Loucy (cell line): ENCODE results near the gene PDGFB.

ENCODE experiments used
- H2AFZ ChIP-seq: fragments of 200-600 bp; sonication (generic); 2 replicates; pipeline ENCODE4 v1.6.0; 2016; ENCODE audit warnings: antibody characterized with exemption, mild to moderate bottlenecking, low read length, moderate library complexity
- H3F3A ChIP-seq: fragments of 200-600 bp; 2 replicates; pipeline ENCODE4 v1.6.0; 2016; ENCODE audit warnings: antibody characterized with exemption, low read depth, mild to moderate bottlenecking
- H3K27me3 ChIP-seq: fragments of 200-600 bp; sonication (generic); 2 replicates; pipeline ENCODE4 v1.6.1; 2014; ENCODE audit warnings: low read length, mild to moderate bottlenecking; ENCODE audit not compliant: insufficient read depth, poor library complexity, severe bottlenecking
- H3K36me3 ChIP-seq: fragments of 200-600 bp; sonication (generic); 2 replicates; pipeline ENCODE4 v1.6.1; 2016; ENCODE audit warnings: low read length; ENCODE audit not compliant: insufficient read depth
- H3K4me1 ChIP-seq: fragments of 200-600 bp; sonication (generic); 2 replicates; pipeline ENCODE4 v1.5.1; 2014; ENCODE audit warnings: low read length, mild to moderate bottlenecking; ENCODE audit not compliant: insufficient read depth, poor library complexity, severe bottlenecking
- H3K4me2 ChIP-seq: fragments of 200-600 bp; sonication (generic); 2 replicates; pipeline ENCODE4 v1.6.0; 2014; ENCODE audit warnings: antibody characterized with exemption, low read length, low read depth, mild to moderate bottlenecking; ENCODE audit not compliant: poor library complexity, severe bottlenecking
- H3K4me3 ChIP-seq: fragments of 200-600 bp; sonication (generic); 2 replicates; pipeline ENCODE4 v1.5.1; 2014; ENCODE audit warnings: low read length, mild to moderate bottlenecking, mixed read lengths; ENCODE audit not compliant: poor library complexity, severe bottlenecking
- H3K79me2 ChIP-seq: fragments of 200-600 bp; sonication (generic); 2 replicates; pipeline ENCODE4 v1.6.1; 2014; ENCODE audit warnings: low read length; ENCODE audit not compliant: insufficient read depth
- H3K9ac ChIP-seq: fragments of 200-600 bp; sonication (generic); 2 replicates; pipeline ENCODE4 v1.6.0; 2014; ENCODE audit warnings: mild to moderate bottlenecking, low read depth, low read length, moderate library complexity; ENCODE audit not compliant: poor library complexity, severe bottlenecking
- H3K9me2 ChIP-seq: fragments of 200-600 bp; sonication (generic); replicated peaks from 2 replicates; pipeline ENCODE4 v1.6.1; 2016; ENCODE audit warnings: low read depth, low read length, mixed read lengths
- H3K9me3 ChIP-seq: fragments of 200-600 bp; sonication (generic); 2 replicates; pipeline ENCODE4 v1.6.1; 2014; ENCODE audit warnings: mild to moderate bottlenecking, antibody characterized with exemption, low read length, low read depth; ENCODE audit not compliant: insufficient read depth
- H4K20me1 ChIP-seq: fragments of 200-600 bp; sonication (generic); 2 replicates; pipeline ENCODE4 v1.6.0; 2014; ENCODE audit warnings: antibody characterized with exemption, low read length, mild to moderate bottlenecking; ENCODE audit not compliant: insufficient read depth, poor library complexity, severe bottlenecking
- EZH2phosphoT487 ChIP-seq: fragments of 200-600 bp; IDR thresholded peaks from 2 replicates; pipeline ENCODE4 v1.6.1; 2018; ENCODE audit warnings: antibody characterized with exemption, mild to moderate bottlenecking, moderate library complexity, borderline replicate concordance
- TF ChIP-seq, protein P1 (sequence below): fragments of 200-600 bp; sonication (generic); conservative IDR thresholded peaks from 2 replicates; pipeline ENCODE4 v1.5.1; 2014; ENCODE audit warnings: mild to moderate bottlenecking, antibody characterized with exemption, low read length

Gene PDGFB

DNA sequence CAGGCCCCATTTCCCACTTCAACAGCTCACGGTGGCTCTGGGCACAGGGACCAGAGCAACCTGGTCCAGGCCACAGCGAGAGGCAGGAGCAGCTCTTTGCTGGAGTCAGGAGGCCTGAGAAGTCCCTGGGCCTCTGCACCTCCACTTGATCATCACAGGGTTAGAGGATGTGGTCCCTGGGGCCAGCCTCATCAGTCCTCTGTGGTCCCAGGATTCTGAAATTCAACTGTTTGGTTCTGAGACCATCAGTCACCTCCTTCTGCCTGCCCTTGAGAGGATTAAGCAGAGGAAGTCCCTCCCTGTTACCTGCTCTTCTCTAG lies 67.4 kb downstream of the PDGFB start:
- Histone ChIP-seq H3K4me1 (peaks cover 15% of the 10 kb centered on the region), H3K4me2 (no peak overlapping the region), H3K36me3 (no peaks in the 10 kb centered on the region), H3K9me3 (no peaks in the 10 kb centered on the region), H4K20me1 (no peaks in the 10 kb centered on the region), H3K9me2 (no peaks in the 10 kb centered on the region), H3K4me3 (no peak overlapping the region), H3F3A (no peaks in the 10 kb centered on the region), H3K79me2 (no peaks in the 10 kb centered on the region), H3K9ac (no peak overlapping the region), H2AFZ (no peak overlapping the region), H3K27me3 (no peaks in the 10 kb centered on the region)
- no peak for TF ChIP-seq EZH2phosphoT487
- TF ChIP-seq, protein P1, sequence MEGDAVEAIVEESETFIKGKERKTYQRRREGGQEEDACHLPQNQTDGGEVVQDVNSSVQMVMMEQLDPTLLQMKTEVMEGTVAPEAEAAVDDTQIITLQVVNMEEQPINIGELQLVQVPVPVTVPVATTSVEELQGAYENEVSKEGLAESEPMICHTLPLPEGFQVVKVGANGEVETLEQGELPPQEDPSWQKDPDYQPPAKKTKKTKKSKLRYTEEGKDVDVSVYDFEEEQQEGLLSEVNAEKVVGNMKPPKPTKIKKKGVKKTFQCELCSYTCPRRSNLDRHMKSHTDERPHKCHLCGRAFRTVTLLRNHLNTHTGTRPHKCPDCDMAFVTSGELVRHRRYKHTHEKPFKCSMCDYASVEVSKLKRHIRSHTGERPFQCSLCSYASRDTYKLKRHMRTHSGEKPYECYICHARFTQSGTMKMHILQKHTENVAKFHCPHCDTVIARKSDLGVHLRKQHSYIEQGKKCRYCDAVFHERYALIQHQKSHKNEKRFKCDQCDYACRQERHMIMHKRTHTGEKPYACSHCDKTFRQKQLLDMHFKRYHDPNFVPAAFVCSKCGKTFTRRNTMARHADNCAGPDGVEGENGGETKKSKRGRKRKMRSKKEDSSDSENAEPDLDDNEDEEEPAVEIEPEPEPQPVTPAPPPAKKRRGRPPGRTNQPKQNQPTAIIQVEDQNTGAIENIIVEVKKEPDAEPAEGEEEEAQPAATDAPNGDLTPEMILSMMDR, result no peak

DNA sequence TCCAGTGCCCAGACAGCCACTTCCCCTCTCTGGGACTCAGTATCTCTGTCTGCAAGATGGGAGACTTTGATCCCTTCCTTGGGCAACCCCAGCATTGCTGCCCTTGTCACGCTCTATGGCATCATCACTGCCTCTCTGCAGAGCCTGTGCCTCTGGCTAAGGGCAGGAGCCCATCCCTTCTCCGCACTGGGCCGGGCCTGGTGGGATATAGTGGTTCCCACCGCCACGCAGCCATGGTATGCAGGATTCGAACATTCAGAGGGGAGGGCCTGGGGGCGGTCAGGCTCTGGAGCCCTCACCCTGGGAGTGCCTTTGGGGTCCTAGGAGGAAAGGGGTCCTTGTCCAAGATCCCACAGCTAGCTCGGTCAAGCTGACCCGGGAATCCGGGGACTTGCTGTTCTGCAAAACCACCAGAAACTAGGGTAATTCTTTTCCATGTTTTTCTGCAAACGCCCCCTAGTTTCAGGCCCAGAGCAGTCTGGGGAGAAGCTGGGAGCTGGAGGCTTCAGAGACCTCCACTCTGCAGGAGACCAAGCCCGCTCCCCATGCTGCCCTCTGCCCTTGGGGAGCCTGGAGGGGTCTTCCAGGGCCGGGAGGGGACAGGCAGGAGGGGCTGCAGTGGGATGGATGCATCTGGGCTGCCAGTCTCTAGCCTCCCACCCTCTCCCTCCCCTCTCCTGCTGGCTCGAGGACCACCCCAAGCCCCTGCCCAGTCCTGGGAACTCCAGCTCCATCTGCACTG lies 67.9 kb downstream of the PDGFB start:
- no peaks in the 10 kb centered on the region for H4K20me1 ChIP-seq
- peaks cover 15% of the 10 kb centered on the region for H3K4me1 ChIP-seq
- no peak overlapping the region for H3K4me2 ChIP-seq
- no peak overlapping the region for H3K4me3 ChIP-seq
- TF ChIP-seq EZH2phosphoT487, result no peak
- TF ChIP-seq, protein P1, result no peak
- H3K9ac ChIP-seq, result no peak overlapping the region
- H3K27me3 ChIP-seq, result no peaks in the 10 kb centered on the region
- H3K79me2 ChIP-seq, result no peaks in the 10 kb centered on the region
- no peaks in the 10 kb centered on the region for H3K9me2 ChIP-seq
- no peaks in the 10 kb centered on the region for H3K36me3 ChIP-seq
- no peaks in the 10 kb centered on the region for H3K9me3 ChIP-seq
- no peak overlapping the region for H2AFZ ChIP-seq
- H3F3A ChIP-seq, result no peaks in the 10 kb centered on the region

DNA sequence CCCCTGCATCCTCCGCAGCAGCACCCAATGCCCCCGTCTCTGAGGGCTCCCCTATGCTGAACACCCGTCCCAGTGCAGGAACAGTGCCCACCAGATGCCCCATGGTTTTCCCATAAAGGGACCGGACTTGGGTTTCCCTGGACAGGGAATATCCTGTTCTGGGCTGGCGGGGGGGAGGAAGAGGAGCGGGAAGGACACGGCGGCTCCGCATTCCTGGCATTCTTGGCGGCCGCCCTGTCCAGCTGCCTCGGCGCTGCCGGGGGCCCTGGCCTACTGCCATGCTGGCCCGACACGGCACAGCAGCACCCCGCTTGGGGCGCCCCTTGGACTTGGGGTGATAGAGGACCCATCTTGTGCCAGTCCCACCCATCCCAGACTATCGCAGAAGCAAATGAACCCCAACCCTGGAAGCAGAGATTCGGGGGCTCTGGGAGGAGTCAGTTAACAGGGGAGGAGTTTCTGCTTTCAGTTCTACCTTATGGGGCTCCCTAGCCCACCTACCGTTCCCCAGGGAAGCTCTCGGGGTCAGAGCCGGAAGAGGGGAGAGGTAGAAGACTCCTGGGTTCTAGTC lies 68.6 kb downstream of the PDGFB start:
- TF ChIP-seq, protein P1, result no peak
- H3K4me2 ChIP-seq, result no peak overlapping the region
- H3K27me3 ChIP-seq, result no peaks in the 10 kb centered on the region
- H3K9me2 ChIP-seq, result no peaks in the 10 kb centered on the region
- no peak overlapping the region for H3K9ac ChIP-seq
- no peaks in the 10 kb centered on the region for H3K79me2 ChIP-seq
- no peaks in the 10 kb centered on the region for H3F3A ChIP-seq
- H3K4me3 ChIP-seq, result no peak overlapping the region
- no peak overlapping the region for H2AFZ ChIP-seq
- H3K4me1 ChIP-seq, result peaks cover 15% of the 10 kb centered on the region
- no peaks in the 10 kb centered on the region for H3K36me3 ChIP-seq
- no peaks in the 10 kb centered on the region for H3K9me3 ChIP-seq
- H4K20me1 ChIP-seq, result no peaks in the 10 kb centered on the region
